Astrocyte (in vitro differentiated cells and primary cell): Measurements from ENCODE around the gene RASL10A.

Source experiments
- CTCF ChIP-seq: IDR thresholded peaks from 2 replicates; pipeline ENCODE4 v1.5.1; 2011; ENCODE audit warnings: low read depth, mild to moderate bottlenecking, inconsistent platforms, low read length, moderate library complexity; ENCODE audit not compliant: insufficient read depth
- EZH2 ChIP-seq: IDR thresholded peaks from 2 replicates; pipeline ENCODE4 v1.6.1; 2012; ENCODE audit warnings: mild to moderate bottlenecking, low read length, inconsistent platforms; ENCODE audit not compliant: insufficient read depth

- TF ChIP-seq EZH2, result no peak
- TF ChIP-seq CTCF, result no peak
Observed at GRCh38 chr22:29308791-29309262, 6.7 kb downstream of the RASL10A start.
